Measurements from ENCODE around the gene TNNT3.
"Not testable (repeated sequence)": the region's sequence is repeated elsewhere in the genome, so short reads cannot be mapped to it uniquely, and the experiment has no call there.

Gene TNNT3

DNA sequence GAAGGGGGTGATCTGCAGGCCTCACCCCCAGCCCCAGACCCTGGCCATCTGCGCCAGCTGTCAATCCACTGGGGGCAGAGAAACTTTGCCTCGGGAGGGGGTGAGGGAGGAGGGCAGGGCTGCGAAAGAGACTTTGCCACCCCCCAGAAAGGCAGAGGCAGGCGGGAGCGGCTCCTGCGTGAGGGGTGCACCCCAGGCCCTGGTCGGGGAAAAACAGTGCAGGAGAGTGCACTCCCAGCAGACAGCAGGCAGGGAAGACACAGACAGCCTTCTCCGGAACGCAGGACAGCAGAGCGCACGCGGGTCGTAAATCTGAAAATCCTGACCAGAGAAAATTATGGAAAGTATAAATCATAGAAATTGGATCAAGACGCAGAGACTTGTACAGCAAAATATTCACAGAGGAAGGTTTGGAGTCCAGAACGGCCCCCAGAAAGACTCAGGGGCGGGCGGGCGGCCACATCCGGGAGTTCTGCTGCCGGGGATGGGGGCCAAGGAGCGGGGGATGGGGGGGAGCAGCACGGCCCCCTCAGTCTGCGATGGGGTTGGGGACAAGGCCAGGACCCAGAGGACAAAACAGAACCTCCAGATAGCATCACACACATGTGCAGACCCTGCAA is 19.6 kb downstream of the TNNT3 start:
- Histone ChIP-seq H3K27ac (replicated peaks) (no peak overlapping the region), H3K27me3 (ENCODE audit: insufficient read depth, poor library complexity, severe bottlenecking) (peaks cover 2% of the 10 kb centered on the region), H3K4me3 (replicated peaks; ENCODE audit: insufficient read depth, low read length) (no peak overlapping the region)
- TF ChIP-seq SPI1 (IDR thresholded peaks at IDR 0.05; ENCODE audit: borderline replicate concordance, low read depth) (no peak), GABPA (IDR thresholded peaks at IDR 0.05; ENCODE audit: low read depth) (no peak), REST (IDR thresholded peaks at IDR 0.05; ENCODE audit: insufficient replicate concordance, low read depth) (no peak), CTCF (IDR thresholded peaks at IDR 0.05; ENCODE audit: insufficient read depth, low read length) (no peak), POLR2AphosphoS5 (IDR thresholded peaks at IDR 0.05; ENCODE audit: low read depth) (no peak)
- DNase-seq (ENCODE audit: low read depth in 1 of 2, low spot score in 1 of 2) = no peak

DNA sequence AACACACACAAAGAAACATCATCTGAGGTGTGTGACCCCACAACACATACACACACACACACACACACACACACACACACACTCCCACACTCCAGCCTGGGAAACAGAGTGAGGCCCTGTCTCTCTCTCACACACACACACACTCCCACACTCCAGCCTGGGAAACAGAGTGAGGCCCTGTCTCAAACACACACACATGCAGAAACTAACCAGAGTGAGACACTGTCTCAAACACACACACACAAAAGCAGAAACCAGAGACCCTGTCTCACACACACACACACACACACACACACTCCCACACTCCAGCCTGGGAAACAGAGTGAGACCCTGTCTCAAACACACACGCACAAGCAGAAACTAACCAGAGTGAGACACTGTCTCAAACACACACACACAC is 20.3 kb downstream of the TNNT3 start:
- DNase-seq (ENCODE audit: low read depth in 1 of 2, low spot score in 1 of 2) = not testable (repeated sequence)

DNA sequence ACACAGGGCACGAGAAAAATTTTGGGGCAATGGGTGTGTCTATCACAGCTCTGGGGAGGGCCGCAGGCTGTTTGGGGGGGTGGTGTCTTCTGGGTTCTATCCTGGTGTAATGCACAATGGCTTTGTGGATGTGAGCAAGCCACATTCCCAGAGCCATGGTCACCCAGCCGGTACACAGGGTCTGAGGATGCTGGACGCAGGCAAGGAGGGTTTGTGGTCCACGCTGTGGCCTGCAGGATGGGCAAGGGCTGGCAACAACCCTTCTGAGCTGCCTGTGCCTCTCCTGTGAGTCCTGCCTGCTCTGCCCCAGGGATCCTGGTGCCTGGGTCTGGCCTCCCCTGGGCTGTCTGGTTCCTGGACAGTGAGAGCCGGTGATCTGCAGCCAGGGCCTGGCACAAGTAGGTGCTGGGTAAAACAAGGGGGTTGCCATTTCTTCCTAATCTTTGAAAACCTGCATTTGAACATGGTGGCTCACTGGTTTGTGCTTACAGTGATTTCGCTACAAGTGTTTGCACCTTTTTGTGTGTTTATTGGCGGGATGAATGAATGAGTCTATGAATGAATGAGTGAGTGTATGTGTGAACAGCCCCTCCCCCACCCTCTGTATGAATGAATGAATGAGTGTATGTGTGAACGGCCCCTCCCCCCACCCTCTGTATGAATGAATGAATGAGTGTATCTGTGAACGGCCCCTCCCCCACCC is 23.2 kb downstream of the TNNT3 start:
- H3K27me3 ChIP-seq (ENCODE audit: insufficient read depth, poor library complexity, severe bottlenecking) = no peaks in the 10 kb centered on the region
- no peak for DNase-seq (ENCODE audit: low read depth in 1 of 2, low spot score in 1 of 2)
- H3K4me3 ChIP-seq (replicated peaks; ENCODE audit: insufficient read depth, low read length) = no peak overlapping the region
- no peak for TF ChIP-seq CTCF (IDR thresholded peaks at IDR 0.05; ENCODE audit: insufficient read depth, low read length)
- TF ChIP-seq SPI1 (IDR thresholded peaks at IDR 0.05; ENCODE audit: borderline replicate concordance, low read depth) = no peak
- no peak for TF ChIP-seq GABPA (IDR thresholded peaks at IDR 0.05; ENCODE audit: low read depth)
- TF ChIP-seq POLR2AphosphoS5 (IDR thresholded peaks at IDR 0.05; ENCODE audit: low read depth) = no peak
- TF ChIP-seq REST (IDR thresholded peaks at IDR 0.05; ENCODE audit: insufficient replicate concordance, low read depth) = no peak
- no peak overlapping the region for H3K27ac ChIP-seq (replicated peaks)

More for the DNA sequence above, 20.3 kb downstream of the TNNT3 start:
- H3K27me3 ChIP-seq (ENCODE audit: insufficient read depth, poor library complexity, severe bottlenecking); H3K27ac ChIP-seq (replicated peaks); H3K4me3 ChIP-seq (replicated peaks; ENCODE audit: insufficient read depth, low read length): not testable (repeated sequence)

DNA sequence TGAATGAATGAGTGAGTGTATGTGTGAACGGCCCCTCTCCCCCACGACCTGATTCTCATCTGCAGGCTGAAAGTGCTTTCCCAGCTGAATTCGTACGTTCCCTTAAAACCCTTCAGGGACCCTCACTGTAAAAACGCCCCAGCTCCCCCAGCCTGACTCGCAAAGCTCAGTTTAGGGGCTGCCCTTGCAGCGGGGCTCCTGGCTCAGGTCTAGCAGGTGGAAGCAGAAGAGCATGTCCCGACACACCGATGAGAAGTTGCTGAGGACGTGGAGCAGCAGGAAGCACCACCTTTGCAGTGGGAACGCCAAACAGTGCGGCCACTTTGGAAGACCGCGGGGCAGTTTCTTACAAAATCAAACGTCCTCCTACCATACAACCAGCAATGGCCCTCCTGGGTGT is 24.1 kb downstream of the TNNT3 start:
- Histone ChIP-seq H3K27ac (replicated peaks) (no peak overlapping the region), H3K27me3 (ENCODE audit: insufficient read depth, poor library complexity, severe bottlenecking) (no peaks in the 10 kb centered on the region), H3K4me3 (replicated peaks; ENCODE audit: insufficient read depth, low read length) (no peak overlapping the region)
- TF ChIP-seq POLR2AphosphoS5 (IDR thresholded peaks at IDR 0.05; ENCODE audit: low read depth) (no peak), REST (IDR thresholded peaks at IDR 0.05; ENCODE audit: insufficient replicate concordance, low read depth) (no peak), GABPA (IDR thresholded peaks at IDR 0.05; ENCODE audit: low read depth) (no peak), CTCF (IDR thresholded peaks at IDR 0.05; ENCODE audit: insufficient read depth, low read length) (no peak)
- no peak for DNase-seq (ENCODE audit: low read depth in 1 of 2, low spot score in 1 of 2)
